Activated CD8-positive, alpha-beta memory T cell treated with anti-CD3 and anti-CD28 coated beads for 36 hours (primary cell): ENCODE measurements around the gene GDF7. TPM values are rescaled to one million over a fixed set of nuclear protein-coding genes. Genes with fewer than 3 reads are reported as not detected.

Experiments used
- CTCF ChIA-PET: fragments of 350-600 bp; sonication (Branson Sonifier 250); formaldehyde crosslinking; loops from one replicate; lab custom pipeline; 2021; ENCODE audit warnings: antibody characterized with exemption; lab: Charles Lee
- POLR2A ChIA-PET: fragments of 350-600 bp; sonication (Branson Sonifier 250); formaldehyde crosslinking; loops from one replicate; lab custom pipeline; 2021; ENCODE audit warnings: antibody characterized with exemption; lab: Charles Lee
- total RNA-seq, 2 experiments: library from RNA; stranded (reverse); gene quantifications; one replicate each; pipeline ENCODE4 v1.2.3, GENCODE V29; 2021

Gene GDF7
- total RNA-seq, 2 experiments from 2014 or later: not detected

GRCh38 chr2:20676353-20677215 is 9.6 kb downstream of the GDF7 start:
- ChIA-PET POLR2A (interaction anchor here (0.6 kb wide), 1 partner anchor 10 kb away, joined by 4 read pairs; no protein-coding TSS in a partner anchor), CTCF (interaction anchor here (0.8 to 1.2 kb wide), 3 partner anchors 14 to 110 kb away, joined by 3 to 4 read pairs (median 3); partner anchors contain the start of gene HS1BP3)

GRCh38 chr2:20677301-20678085 is 10.5 kb downstream of the GDF7 start:
- POLR2A ChIA-PET: no interaction called here
- CTCF ChIA-PET: interaction anchor here (0.8 to 2.1 kb wide), 2 partner anchors 15 to 16 kb away, joined by 3 to 9 read pairs; no protein-coding TSS in a partner anchor

GRCh38 chr2:20678086-20678395 is 11.1 kb downstream of the GDF7 start:
- ChIA-PET CTCF (interaction anchor here (2.1 kb wide), 1 partner anchor 17 kb away, joined by 9 read pairs; no protein-coding TSS in a partner anchor), POLR2A (no interaction called here)

- ChIA-PET CTCF (interaction anchor here (2.1 kb wide), 1 partner anchor 17 kb away, joined by 9 read pairs; no protein-coding TSS in a partner anchor), POLR2A (no interaction called here)
Observed at GRCh38 chr2:20678780-20679179, 11.8 kb downstream of the GDF7 start.

- CTCF ChIA-PET: interaction anchor here (1.6 kb wide), 1 partner anchor 282 kb away, joined by 6 read pairs; no protein-coding TSS in a partner anchor
- POLR2A ChIA-PET: no interaction called here
Observed at GRCh38 chr2:20680744-20681375, 13.9 kb downstream of the GDF7 start.

GRCh38 chr2:20682167-20682920 is 15.4 kb downstream of the GDF7 start:
- ChIA-PET POLR2A (no interaction called here), CTCF (interaction anchor here (0.6 to 1.6 kb wide), 3 partner anchors 21 to 280 kb away, joined by 3 to 6 read pairs (median 3); no protein-coding TSS in a partner anchor)

- ChIA-PET POLR2A (no interaction called here), CTCF (interaction anchor here (1.2 to 1.3 kb wide), 2 partner anchors 14 to 18 kb away, joined by 3 to 4 read pairs; no protein-coding TSS in a partner anchor)
Observed at GRCh38 chr2:20684581-20685063, 17.7 kb downstream of the GDF7 start.

GRCh38 chr2:20687260-20687832 is 20.4 kb downstream of the GDF7 start:
- POLR2A ChIA-PET: no interaction called here
- CTCF ChIA-PET: interaction anchor here (1.2 kb wide), 1 partner anchor 26 kb away, joined by 3 read pairs; no protein-coding TSS in a partner anchor

- ChIA-PET POLR2A (no interaction called here), CTCF (interaction anchor here (0.6 kb wide), 1 partner anchor 312 kb away, joined by 3 read pairs; no protein-coding TSS in a partner anchor)
Observed at GRCh38 chr2:20689428-20690264, 22.7 kb downstream of the GDF7 start.

- POLR2A ChIA-PET: no interaction called here
- CTCF ChIA-PET: no interaction called here
Observed at GRCh38 chr2:20691076-20691734, 24.3 kb downstream of the GDF7 start.

GRCh38 chr2:20692081-20692480 is 25.1 kb downstream of the GDF7 start:
- ChIA-PET CTCF (interaction anchor here (1.1 kb wide), 1 partner anchor 30 kb away, joined by 3 read pairs; no protein-coding TSS in a partner anchor), POLR2A (no interaction called here)

GRCh38 chr2:20693317-20693716 is 26.4 kb downstream of the GDF7 start:
- ChIA-PET POLR2A (no interaction called here), CTCF (no interaction called here)

GRCh38 chr2:20696366-20696765 is 29.4 kb downstream of the GDF7 start:
- CTCF ChIA-PET: no interaction called here

GRCh38 chr2:20697322-20697934 is 30.5 kb downstream of the GDF7 start:
- CTCF ChIA-PET: no interaction called here
- POLR2A ChIA-PET: no interaction called here

More at GRCh38 chr2:20696366-20696765, 29.4 kb downstream of the GDF7 start:
- POLR2A ChIA-PET: no interaction called here

- CTCF ChIA-PET: interaction anchor here (0.9 kb wide), 1 partner anchor 15 kb away, joined by 4 read pairs; no protein-coding TSS in a partner anchor
Observed at GRCh38 chr2:20698916-20699613, 32.1 kb downstream of the GDF7 start.

GRCh38 chr2:20702563-20702962 is 35.6 kb downstream of the GDF7 start:
- POLR2A ChIA-PET: no interaction called here
- CTCF ChIA-PET: no interaction called here

More at GRCh38 chr2:20698916-20699613, 32.1 kb downstream of the GDF7 start:
- POLR2A ChIA-PET: no interaction called here
